GM12878 (cell line): ENCODE results near the gene DNAJA2. TPM values are rescaled to one million over a fixed set of nuclear protein-coding genes. Genes with fewer than 3 reads are reported as not detected.

Experiments used
- ASH2L ChIP-seq: fragments of 300-600, 200-600 bp; sonication (generic); IDR thresholded peaks from 2 replicates; pipeline ENCODE4 v1.6.1; 2017; ENCODE audit warnings: low read depth, mild to moderate bottlenecking, borderline replicate concordance
- CREB1 ChIP-seq: IDR thresholded peaks from 2 replicates; pipeline ENCODE4 v1.6.1; 2012; ENCODE audit warnings: low read depth, mild to moderate bottlenecking, inconsistent platforms
- FOXM1 ChIP-seq: IDR thresholded peaks from 2 replicates; pipeline ENCODE4 v1.6.1; 2012; ENCODE audit warnings: low read depth, mild to moderate bottlenecking, inconsistent platforms, low read length, moderate library complexity
- LARP7 ChIP-seq: fragments of 450-650 bp; IDR thresholded peaks from 2 replicates; pipeline ENCODE4 v1.6.1; 2017; ENCODE audit warnings: mild to moderate bottlenecking
- MEF2A ChIP-seq: IDR thresholded peaks from 2 replicates; pipeline ENCODE4 v1.6.1; 2011; ENCODE audit warnings: low read depth, mild to moderate bottlenecking, low read length, moderate library complexity; ENCODE audit not compliant: insufficient read depth
- MLLT1 ChIP-seq: fragments of 450-650 bp; IDR thresholded peaks from 2 replicates; pipeline ENCODE4 v1.6.1; 2016; ENCODE audit warnings: mild to moderate bottlenecking
- MXI1 ChIP-seq: fragments of 150-350 bp; IDR thresholded peaks from 2 replicates; pipeline ENCODE4 v1.6.1; 2011; ENCODE audit warnings: low read depth, mild to moderate bottlenecking, inconsistent platforms, low read length, improper control_type of control experiment
- NBN ChIP-seq: fragments of 450-650 bp; IDR thresholded peaks from 2 replicates; pipeline ENCODE4 v1.6.1; 2016
- NR2C1 ChIP-seq: fragments of 450-650 bp; IDR thresholded peaks from 2 replicates; pipeline ENCODE4 v1.6.1; 2017; ENCODE audit warnings: antibody characterized with exemption, mild to moderate bottlenecking, moderate library complexity
- NRF1 ChIP-seq: conservative IDR thresholded peaks from 2 replicates; pipeline ENCODE4 v1.6.1; 2011; ENCODE audit warnings: mild to moderate bottlenecking, low read depth, low read length, improper control_type of control experiment
- POLR2A ChIP-seq: IDR thresholded peaks from 2 replicates; pipeline ENCODE4 v1.6.1; 2011; ENCODE audit warnings: low read depth, mild to moderate bottlenecking, low read length
- POLR2AphosphoS5 ChIP-seq: IDR thresholded peaks from 2 replicates; pipeline ENCODE4 v1.6.1; 2011; ENCODE audit warnings: mild to moderate bottlenecking, low read length, inconsistent platforms
- RELB ChIP-seq: fragments of 450-650 bp; IDR thresholded peaks from 2 replicates; pipeline ENCODE4 v1.6.1; 2017; ENCODE audit warnings: low read depth, mild to moderate bottlenecking, moderate library complexity
- SP1 ChIP-seq: IDR thresholded peaks from one replicate; pipeline ENCODE4 v1.6.1; 2011; ENCODE audit warnings: low read depth, low read length
- SPI1 ChIP-seq: IDR thresholded peaks from 2 replicates; pipeline ENCODE4 v1.6.1; 2011; ENCODE audit warnings: low read depth, mild to moderate bottlenecking, low read length, moderate library complexity, borderline replicate concordance; ENCODE audit not compliant: insufficient read depth
- TCF12 ChIP-seq: IDR thresholded peaks from 2 replicates; pipeline ENCODE4 v1.6.1; 2011; ENCODE audit warnings: low read depth, mild to moderate bottlenecking, low read length
- TCF3 ChIP-seq: IDR thresholded peaks from 2 replicates; pipeline ENCODE4 v1.6.1; 2012; ENCODE audit warnings: low read depth, mild to moderate bottlenecking, low read length, borderline replicate concordance; ENCODE audit not compliant: insufficient read depth
- ZNF207 ChIP-seq: fragments of 450-650 bp; IDR thresholded peaks from 2 replicates; pipeline ENCODE4 v1.6.1; 2014; ENCODE audit warnings: antibody characterized with exemption, mild to moderate bottlenecking, borderline replicate concordance
- ZNF217 ChIP-seq: fragments of 450-650 bp; IDR thresholded peaks from 2 replicates; pipeline ENCODE4 v1.6.1; 2017; ENCODE audit warnings: antibody characterized with exemption, mild to moderate bottlenecking
- ZNF24 ChIP-seq: fragments of 450-650 bp; IDR thresholded peaks from 2 replicates; pipeline ENCODE4 v1.6.1; 2017; ENCODE audit warnings: antibody characterized with exemption, mild to moderate bottlenecking
- polyA plus RNA-seq, 11 experiments: library from polyadenylated mRNA; depleted of rRNA in 4 of 11; unstranded in 6 of 11; stranded (reverse) in 5 of 11; fragments of >200 nt; fragmentation: Nextera tagmentation in 4 of 11; fragmentation: Illumina TruSeq in 1 of 11; extraction: Ambion mirVana in 4 of 11; extraction: Trizol in 1 of 11; gene quantifications; 1 replicate in 1 of 11; 2 replicates in 10 of 11; pipeline versions ENCODE4 v1.2.1 to v1.2.3, GENCODE V29; 2011 to 2016; ENCODE audit warnings: inconsistent platforms in 2 of 11, missing spikeins in 2 of 11, low read depth in 1 of 11
- total RNA-seq, 4 experiments: library from RNA; depleted of rRNA in 3 of 4; stranded (reverse); fragments of >200 nt in 3 of 4; fragmentation: Illumina TruSeq in 1 of 4; extraction: Trizol in 1 of 4; gene quantifications; 2 replicates each; pipeline versions ENCODE4 v1.2.1 to v1.2.3, GENCODE V29; 2013 to 2021
- TF ChIP-seq, protein P1 (sequence below): fragments of 450-650 bp; IDR thresholded peaks from 2 replicates; pipeline ENCODE4 v1.6.1; 2017; ENCODE audit warnings: antibody characterized with exemption, mild to moderate bottlenecking, moderate library complexity

Gene DNAJA2
- total and polyA plus RNA-seq, 10 of the 15 experiments (the other 5 are each of a cell fraction or from before 2014, with no cell fraction given) = 26.2 to 96.4 (median 58.1) TPM

DNA sequence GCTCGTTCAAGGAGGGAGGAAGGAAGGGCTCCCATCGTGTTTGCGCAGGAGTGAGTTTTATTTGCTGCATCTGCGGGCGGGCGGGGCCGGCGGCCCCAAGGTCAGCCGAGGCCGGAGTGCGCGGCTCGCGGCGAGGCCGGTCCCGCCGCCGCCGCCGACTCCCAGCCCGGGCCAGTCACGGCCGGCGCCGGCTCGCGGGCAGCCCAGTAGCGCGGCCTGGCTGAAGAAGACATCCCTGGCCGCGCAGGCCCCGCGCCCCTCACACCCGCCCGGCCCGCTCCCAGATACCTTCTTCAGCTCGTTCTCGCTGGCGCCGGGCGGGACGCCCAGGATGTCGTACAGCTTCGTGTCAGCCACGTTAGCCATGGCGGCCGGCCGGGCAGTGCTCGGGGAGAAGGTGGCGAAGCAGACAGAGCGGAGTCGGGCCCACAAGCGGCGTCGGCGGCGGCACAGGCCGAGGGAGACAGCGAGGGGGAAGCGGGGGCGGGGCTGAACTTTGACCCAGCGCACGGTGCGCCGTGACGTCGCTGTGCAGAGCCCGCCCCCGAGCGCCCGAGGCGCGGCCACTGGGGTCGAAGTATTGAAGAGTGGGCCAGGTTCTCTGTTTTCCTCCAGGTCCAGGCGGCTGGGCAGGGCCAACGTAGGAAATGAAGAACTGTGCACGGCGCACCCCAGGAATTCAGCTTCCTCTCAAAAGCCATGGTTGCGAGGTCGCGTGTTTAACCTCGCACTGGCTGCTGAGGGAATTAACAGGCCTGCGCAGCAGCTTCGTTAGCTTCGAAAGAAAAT lies at the start of gene DNAJA2 (continued):
- peak; percentile 73 for TF ChIP-seq MLLT1
- peak; percentile 42; the same call in 1 of the 2 replicates for TF ChIP-seq MXI1
- no peak for TF ChIP-seq ZNF207
- TF ChIP-seq, protein P1, sequence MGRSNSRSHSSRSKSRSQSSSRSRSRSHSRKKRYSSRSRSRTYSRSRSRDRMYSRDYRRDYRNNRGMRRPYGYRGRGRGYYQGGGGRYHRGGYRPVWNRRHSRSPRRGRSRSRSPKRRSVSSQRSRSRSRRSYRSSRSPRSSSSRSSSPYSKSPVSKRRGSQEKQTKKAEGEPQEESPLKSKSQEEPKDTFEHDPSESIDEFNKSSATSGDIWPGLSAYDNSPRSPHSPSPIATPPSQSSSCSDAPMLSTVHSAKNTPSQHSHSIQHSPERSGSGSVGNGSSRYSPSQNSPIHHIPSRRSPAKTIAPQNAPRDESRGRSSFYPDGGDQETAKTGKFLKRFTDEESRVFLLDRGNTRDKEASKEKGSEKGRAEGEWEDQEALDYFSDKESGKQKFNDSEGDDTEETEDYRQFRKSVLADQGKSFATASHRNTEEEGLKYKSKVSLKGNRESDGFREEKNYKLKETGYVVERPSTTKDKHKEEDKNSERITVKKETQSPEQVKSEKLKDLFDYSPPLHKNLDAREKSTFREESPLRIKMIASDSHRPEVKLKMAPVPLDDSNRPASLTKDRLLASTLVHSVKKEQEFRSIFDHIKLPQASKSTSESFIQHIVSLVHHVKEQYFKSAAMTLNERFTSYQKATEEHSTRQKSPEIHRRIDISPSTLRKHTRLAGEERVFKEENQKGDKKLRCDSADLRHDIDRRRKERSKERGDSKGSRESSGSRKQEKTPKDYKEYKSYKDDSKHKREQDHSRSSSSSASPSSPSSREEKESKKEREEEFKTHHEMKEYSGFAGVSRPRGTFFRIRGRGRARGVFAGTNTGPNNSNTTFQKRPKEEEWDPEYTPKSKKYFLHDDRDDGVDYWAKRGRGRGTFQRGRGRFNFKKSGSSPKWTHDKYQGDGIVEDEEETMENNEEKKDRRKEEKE = no peak
- 0 out of 2 replicates have a peak, but pooled peaks have one; percentile 21 for TF ChIP-seq MEF2A
- no peak for TF ChIP-seq NRF1
- TF ChIP-seq SPI1 = 0 out of 2 replicates have a peak, but pooled peaks have one; percentile 20
- no peak for TF ChIP-seq TCF3
- peak; percentile 82 for TF ChIP-seq POLR2AphosphoS5
- TF ChIP-seq NR2C1 = peak; percentile 97
- peak; percentile 58 for TF ChIP-seq RELB
- TF ChIP-seq FOXM1 = no peak
- TF ChIP-seq TCF12 = 0 out of 2 replicates have a peak, but pooled peaks have one; percentile 7
- TF ChIP-seq LARP7 = peak; percentile 63; the same call in 1 of the 2 replicates
- TF ChIP-seq NBN = peak; percentile 84
- 0 out of 2 replicates have a peak, but pooled peaks have one; percentile 13 for TF ChIP-seq ZNF217
- peak; percentile 90 for TF ChIP-seq CREB1
- no peak for TF ChIP-seq ZNF24
- peak; percentile 67; the same call in 1 of the 2 replicates for TF ChIP-seq ASH2L
- peak; percentile 91 for TF ChIP-seq POLR2A
- peak; percentile 74 for TF ChIP-seq SP1
